HG03520 (cell line): ENCODE data around the gene YLPM1.
"Not testable (repeated sequence)": the region's sequence is repeated elsewhere in the genome, so short reads cannot be mapped to it uniquely, and the experiment has no call there.

Source experiments
- ATAC-seq: cut with Tn5 transposase; IDR thresholded peaks from one replicate; pipeline ENCODE4 v1.9.1; 2021; ENCODE audit warnings: mild to moderate bottlenecking, moderate library complexity; ENCODE audit not compliant: unreplicated experiment

Gene YLPM1, protein sequence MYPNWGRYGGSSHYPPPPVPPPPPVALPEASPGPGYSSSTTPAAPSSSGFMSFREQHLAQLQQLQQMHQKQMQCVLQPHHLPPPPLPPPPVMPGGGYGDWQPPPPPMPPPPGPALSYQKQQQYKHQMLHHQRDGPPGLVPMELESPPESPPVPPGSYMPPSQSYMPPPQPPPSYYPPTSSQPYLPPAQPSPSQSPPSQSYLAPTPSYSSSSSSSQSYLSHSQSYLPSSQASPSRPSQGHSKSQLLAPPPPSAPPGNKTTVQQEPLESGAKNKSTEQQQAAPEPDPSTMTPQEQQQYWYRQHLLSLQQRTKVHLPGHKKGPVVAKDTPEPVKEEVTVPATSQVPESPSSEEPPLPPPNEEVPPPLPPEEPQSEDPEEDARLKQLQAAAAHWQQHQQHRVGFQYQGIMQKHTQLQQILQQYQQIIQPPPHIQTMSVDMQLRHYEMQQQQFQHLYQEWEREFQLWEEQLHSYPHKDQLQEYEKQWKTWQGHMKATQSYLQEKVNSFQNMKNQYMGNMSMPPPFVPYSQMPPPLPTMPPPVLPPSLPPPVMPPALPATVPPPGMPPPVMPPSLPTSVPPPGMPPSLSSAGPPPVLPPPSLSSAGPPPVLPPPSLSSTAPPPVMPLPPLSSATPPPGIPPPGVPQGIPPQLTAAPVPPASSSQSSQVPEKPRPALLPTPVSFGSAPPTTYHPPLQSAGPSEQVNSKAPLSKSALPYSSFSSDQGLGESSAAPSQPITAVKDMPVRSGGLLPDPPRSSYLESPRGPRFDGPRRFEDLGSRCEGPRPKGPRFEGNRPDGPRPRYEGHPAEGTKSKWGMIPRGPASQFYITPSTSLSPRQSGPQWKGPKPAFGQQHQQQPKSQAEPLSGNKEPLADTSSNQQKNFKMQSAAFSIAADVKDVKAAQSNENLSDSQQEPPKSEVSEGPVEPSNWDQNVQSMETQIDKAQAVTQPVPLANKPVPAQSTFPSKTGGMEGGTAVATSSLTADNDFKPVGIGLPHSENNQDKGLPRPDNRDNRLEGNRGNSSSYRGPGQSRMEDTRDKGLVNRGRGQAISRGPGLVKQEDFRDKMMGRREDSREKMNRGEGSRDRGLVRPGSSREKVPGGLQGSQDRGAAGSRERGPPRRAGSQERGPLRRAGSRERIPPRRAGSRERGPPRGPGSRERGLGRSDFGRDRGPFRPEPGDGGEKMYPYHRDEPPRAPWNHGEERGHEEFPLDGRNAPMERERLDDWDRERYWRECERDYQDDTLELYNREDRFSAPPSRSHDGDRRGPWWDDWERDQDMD (N-terminal part only)

DNA sequence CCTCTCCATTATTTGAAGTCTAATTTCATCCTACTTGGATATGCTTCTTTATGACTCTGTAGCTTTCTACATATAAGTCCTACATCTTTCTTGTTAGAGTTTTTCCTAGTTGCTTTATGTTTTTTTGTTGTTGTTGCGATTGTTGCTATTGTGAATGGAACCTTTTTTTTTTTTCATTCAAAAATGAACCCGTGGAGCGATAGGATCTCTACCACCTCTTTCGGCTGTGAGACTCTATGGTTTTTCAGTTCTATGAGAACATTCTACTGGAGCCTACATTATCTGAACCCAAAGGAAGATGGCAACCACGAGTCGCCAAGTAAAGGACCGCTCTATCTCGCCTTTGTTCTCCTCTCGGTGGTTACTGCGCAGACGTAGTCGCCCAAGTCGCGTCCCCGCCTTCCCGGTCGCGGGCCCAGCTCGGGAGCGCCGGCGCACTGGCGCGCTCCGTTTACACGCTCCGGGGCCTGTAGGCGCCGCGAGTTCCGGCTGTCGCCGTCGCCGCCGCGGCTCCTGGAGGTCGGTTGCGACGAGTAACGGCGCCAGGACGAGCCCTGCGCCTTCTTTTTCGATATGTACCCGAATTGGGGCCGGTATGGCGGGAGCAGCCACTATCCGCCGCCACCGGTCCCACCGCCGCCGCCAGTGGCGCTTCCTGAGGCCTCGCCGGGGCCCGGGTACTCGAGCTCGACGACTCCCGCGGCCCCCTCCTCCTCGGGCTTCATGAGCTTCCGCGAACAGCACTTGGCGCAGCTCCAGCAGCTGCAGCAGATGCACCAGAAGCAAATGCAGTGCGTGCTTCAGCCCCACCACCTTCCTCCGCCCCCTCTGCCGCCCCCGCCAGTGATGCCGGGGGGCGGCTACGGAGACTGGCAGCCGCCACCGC is at the start of gene YLPM1:
Gene YLPM1, plus strand, starts transcription at position 400 of the 886 bp plus-strand sequence. Its CDS starts 174 bp downstream, at position 574.
- ATAC-seq = peak; percentile 87

DNA sequence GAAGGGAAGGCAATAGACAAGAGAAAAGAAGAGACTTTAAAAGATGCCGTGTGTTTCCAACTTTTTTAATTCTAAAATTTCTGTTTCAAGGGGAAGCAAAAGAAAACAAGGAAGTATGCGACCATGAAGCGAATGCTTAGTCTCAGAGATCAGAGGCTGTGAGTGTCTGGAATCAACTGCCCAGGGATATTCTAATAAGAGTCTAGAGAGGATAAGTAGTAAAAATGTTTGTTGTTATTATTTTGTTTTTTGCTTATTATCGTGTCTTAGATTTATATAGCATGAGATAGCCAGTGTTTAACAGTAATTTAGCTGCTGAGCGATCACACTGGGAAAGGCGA is 49.8 kb upstream of the YLPM1 start:
- ATAC-seq = no peak

GRCh38 chr14:74720526-74720925 is 42.6 kb upstream of the YLPM1 start:
- ATAC-seq = no peak

- ATAC-seq = no peak
Measured at GRCh38 chr14:74723134-74723533, 40.0 kb upstream of the YLPM1 start.

GRCh38 chr14:74732387-74732786 is 30.7 kb upstream of the YLPM1 start:
- no peak for ATAC-seq

GRCh38 chr14:74733221-74733620 is 29.9 kb upstream of the YLPM1 start:
- ATAC-seq = no peak

DNA sequence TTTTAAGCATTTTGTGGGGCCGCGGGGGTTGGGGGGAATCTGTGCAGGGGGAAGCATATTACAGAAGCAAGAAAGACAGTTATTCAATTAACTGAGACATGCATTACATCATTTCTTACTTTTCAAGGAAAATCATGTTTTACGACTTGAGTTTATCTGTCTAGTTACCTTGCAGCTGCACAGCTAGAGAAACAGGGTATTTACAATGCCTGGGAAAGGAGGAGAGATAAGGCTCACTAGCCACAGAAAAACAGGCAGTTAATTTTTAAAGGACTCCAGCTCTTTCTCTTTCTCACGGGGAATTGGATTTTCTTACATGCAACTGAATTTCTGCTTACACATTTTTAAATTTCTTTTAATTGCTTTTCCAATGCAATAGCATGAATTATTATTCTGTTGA is 28.0 kb upstream of the YLPM1 start:
- no peak for ATAC-seq

DNA sequence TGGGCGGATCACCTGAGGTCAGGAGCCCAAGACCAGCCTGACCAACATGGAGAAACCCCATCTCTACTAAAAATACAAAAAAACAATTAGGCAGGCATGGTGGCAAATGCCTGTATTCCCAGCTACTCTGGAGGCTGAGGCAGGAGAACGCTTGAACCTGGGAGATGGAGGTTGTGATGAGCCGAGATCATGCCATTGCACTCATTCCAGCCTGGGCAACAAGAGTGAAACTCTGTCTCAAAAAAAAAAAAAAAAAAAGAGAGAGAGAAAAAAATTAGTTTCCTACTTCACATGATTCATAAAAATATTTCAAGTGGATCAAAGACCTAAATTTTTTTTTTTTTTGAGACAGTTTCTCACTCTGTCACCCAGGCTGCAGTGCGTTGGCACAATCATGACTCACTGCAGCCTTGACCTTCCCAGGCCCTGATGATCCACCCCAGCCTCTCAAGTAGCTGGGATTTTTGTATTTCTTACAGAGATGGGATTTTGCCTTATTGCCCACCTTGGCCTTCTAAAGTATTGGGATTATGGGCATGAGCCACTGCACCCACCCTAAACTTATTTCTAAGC is 25.3 kb upstream of the YLPM1 start:
- no peak for ATAC-seq

- ATAC-seq = no peak
Measured at GRCh38 chr14:74739293-74740030, 23.7 kb upstream of the YLPM1 start.

DNA sequence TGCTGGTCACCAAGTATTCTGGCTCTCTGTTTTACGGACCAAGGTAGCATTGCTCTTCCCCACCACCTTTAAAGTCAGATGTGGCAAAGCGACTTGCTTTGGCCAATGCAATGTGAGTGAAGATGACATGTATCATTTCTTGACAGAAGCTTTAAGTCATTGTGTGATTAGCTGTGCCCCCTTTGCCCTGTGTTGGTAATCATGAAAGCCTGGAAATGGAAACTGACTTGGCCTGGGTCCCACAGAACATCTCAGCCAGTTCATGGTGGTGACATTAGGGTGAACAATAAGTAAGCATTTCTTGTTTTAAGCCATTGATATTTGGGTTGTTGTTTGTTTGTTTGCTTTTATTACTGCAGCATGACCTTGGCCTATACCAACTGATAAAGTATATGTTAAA is 15.9 kb upstream of the YLPM1 start:
- no peak for ATAC-seq

- no peak for ATAC-seq
Measured at GRCh38 chr14:74754157-74754556, 9.0 kb upstream of the YLPM1 start.

GRCh38 chr14:74754899-74755298 is 8.2 kb upstream of the YLPM1 start:
- ATAC-seq = no peak

DNA sequence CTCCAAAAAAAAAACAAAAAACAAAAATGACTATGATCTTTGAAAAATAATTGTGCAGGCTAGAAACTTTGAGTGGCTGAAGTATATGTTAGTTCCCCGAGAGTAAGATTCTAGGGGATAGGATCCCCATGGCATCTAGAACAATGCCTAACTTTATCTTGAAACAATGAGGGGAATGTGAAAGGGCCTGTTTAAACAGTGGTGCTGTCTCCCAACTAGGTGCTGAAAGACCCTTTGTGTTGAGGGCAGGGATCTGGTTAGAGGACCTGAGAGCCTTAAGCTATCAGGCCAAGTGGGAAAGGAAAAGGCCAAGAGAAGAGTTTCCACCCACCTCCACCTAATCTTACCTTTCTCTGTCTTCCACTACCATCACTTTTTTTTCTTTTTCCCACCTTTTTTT is 6.8 kb upstream of the YLPM1 start:
- ATAC-seq = no peak

DNA sequence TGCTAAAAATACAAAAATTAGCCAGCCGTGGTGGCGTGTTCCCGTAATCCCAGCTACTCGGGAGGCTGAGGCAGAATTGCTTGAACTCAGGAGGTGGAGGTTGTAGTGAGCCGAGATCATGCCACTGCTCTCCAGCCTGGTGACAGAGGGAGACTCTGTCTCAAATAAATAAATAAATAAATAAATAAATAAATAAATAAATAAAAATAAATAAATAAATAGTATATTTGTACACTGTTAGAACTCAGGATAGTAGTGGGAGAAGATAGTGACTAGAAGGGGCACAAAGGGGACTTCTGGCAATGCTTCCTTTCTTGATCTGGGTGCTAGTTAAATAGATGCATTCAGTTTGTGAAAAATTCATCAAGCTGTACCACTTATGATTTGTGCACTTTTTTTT is 4.6 kb upstream of the YLPM1 start:
- not testable (repeated sequence) for ATAC-seq

DNA sequence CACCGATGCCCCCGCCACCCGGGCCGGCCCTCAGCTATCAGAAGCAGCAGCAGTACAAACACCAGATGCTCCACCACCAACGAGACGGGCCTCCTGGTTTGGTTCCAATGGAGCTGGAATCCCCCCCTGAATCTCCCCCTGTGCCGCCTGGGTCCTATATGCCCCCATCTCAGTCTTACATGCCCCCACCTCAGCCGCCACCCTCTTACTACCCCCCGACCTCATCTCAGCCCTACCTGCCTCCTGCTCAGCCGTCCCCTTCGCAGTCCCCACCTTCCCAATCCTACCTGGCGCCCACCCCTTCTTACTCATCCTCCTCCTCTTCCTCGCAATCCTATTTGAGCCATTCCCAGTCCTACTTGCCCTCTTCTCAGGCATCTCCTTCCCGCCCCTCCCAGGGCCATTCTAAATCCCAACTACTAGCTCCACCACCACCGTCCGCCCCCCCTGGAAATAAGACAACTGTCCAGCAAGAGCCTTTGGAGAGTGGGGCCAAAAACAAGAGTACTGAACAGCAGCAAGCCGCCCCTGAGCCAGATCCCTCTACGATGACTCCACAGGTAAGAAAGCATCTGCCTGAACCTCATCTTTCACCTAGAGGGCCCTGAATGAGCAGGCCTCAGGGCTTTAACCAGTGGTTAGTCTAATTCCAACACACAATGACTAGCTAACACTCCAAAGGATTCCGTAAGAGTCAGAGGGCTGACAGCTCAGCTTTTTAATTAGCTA is 851 bp downstream of the YLPM1 start:
- ATAC-seq = no peak

- ATAC-seq = no peak
Measured at GRCh38 chr14:74765721-74766120, 2.6 kb downstream of the YLPM1 start.

DNA sequence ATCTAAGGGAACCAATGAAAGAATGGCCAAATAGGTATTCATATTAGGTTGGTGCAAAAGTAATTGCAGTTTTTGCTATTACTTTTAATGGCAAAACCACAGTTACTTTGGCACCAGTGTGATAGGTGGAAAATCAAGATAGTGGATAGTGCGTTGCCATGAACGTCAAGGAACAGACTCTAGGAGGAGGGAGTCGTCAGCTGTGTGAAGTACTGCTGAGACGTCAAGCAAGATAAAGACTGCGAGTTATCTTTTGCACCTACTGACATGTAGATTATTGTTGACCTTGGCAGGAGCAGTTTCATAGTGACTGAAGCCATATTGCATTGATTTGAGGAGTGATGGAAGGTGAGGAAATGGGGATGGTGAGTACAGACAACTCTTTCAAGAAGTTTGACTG is 8.3 kb downstream of the YLPM1 start:
- ATAC-seq = no peak

- ATAC-seq = no peak
Measured at GRCh38 chr14:74784634-74785033, 21.5 kb downstream of the YLPM1 start.
